Measurements from ENCODE around the gene CFAP141. TPM values are rescaled to one million over a fixed set of nuclear protein-coding genes. Genes with fewer than 3 reads are reported as not detected.

The CFAP141 gene
- total RNA-seq, 1 experiment from 2014 or later, result not detected

DNA sequence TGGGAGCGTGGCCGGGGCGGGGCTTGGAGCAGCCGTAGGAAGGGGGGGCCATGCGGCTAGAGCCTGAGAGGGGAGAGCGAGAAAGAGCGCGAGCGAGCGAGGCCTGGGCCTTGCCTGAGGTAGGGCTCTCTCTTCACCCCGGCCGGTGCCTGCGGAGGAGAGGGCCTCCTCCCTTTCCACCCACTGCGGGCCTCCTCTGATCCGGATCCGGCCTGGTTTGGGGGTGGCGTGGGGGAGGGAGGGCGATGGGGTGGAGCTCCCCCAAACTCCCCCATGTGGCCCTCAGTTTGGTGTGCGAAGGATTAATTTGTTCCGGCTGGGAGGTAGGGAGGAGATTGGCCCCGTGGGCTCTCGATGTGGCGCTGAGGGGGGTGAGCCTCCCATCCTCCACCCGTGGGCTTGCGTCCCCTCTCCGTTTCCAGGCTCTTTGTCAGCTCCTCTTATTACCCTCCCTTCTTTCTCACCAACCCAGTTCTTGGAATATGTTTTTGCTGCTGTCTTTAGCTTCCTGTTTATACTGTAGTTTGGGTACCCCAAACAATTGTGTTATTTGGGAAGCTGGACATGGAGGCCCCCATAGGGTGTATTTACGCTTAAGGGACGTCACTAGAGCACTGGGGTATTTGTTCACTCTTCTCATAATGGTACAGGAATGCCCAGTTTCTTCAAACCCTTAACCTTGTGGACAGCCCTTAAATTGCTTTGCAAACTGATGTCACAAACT lies 15.3 kb upstream of the CFAP141 start:
- intact Hi-C loops (cut with micrococcal nuclease; ENCODE audit: unreplicated experiment), result no loop called here
- DNase-seq, result peak; percentile 60
- CTCF ChIA-PET, result no interaction called here
- TF ChIP-seq CTCF (IDR thresholded peaks at IDR 0.05; ENCODE audit: unreplicated experiment), result no peak
- BruUV-seq (replicated peaks), result no TSS peak
- Mint-ChIP-seq H3K27me3 (ENCODE audit: unreplicated experiment) (no peaks in the 10 kb centered on the region), H3K9me3 (ENCODE audit: low read depth, unreplicated experiment) (no peaks in the 10 kb centered on the region), H3K4me1 (ENCODE audit: low read depth, unreplicated experiment) (peaks cover 35% of the 10 kb centered on the region), H3K36me3 (ENCODE audit: insufficient read depth, unreplicated experiment) (peaks cover 73% of the 10 kb centered on the region), H3K4me3 (ENCODE audit: low read depth, unreplicated experiment) (peak overlapping the region; percentile 80), H3K27ac (ENCODE audit: unreplicated experiment) (peak overlapping the region; percentile 88)

GRCh38 chr1:154220970-154221277 lies 14.8 kb upstream of the CFAP141 start:
- BruUV-seq (replicated peaks), result no TSS peak
- CTCF ChIA-PET, result interaction anchor here (0.5 to 1.0 kb wide), 3 partner anchors 16 to 388 kb away, joined by 3 to 7 read pairs (median 4); no protein-coding TSS in a partner anchor
- Mint-ChIP-seq H3K27ac (ENCODE audit: unreplicated experiment) (peak overlapping the region; percentile 88), H3K9me3 (ENCODE audit: low read depth, unreplicated experiment) (no peaks in the 10 kb centered on the region), H3K27me3 (ENCODE audit: unreplicated experiment) (no peaks in the 10 kb centered on the region), H3K4me3 (ENCODE audit: low read depth, unreplicated experiment) (peak overlapping the region; percentile 80), H3K36me3 (ENCODE audit: insufficient read depth, unreplicated experiment) (peaks cover 73% of the 10 kb centered on the region), H3K4me1 (ENCODE audit: low read depth, unreplicated experiment) (peaks cover 35% of the 10 kb centered on the region)
- intact Hi-C loops (cut with micrococcal nuclease; ENCODE audit: unreplicated experiment), result no loop called here
- no peak for TF ChIP-seq CTCF (IDR thresholded peaks at IDR 0.05; ENCODE audit: unreplicated experiment)
- no peak for DNase-seq

- Mint-ChIP-seq H3K4me3 (ENCODE audit: low read depth, unreplicated experiment) (peak within 1 kb of the TSS; percentile 80), H3K9me3 (ENCODE audit: low read depth, unreplicated experiment) (no peaks in the 10 kb centered on the region), H3K36me3 (ENCODE audit: insufficient read depth, unreplicated experiment) (peaks cover 71% of the 10 kb centered on the region), H3K4me1 (ENCODE audit: low read depth, unreplicated experiment) (peaks cover 35% of the 10 kb centered on the region), H3K27ac (ENCODE audit: unreplicated experiment) (peak within 1 kb of the TSS; percentile 88), H3K27me3 (ENCODE audit: unreplicated experiment) (no peaks in the 10 kb centered on the region)
- TF ChIP-seq CTCF (IDR thresholded peaks at IDR 0.05; ENCODE audit: unreplicated experiment), result no peak
- DNase-seq, result peak; percentile 99
- no TSS peak for BruUV-seq (replicated peaks)
- intact Hi-C loops (cut with micrococcal nuclease; ENCODE audit: unreplicated experiment), result no loop called here
- CTCF ChIA-PET, result interaction anchor here (0.5 to 1.0 kb wide), 5 partner anchors 16 to 1060 kb away, joined by 3 to 7 read pairs (median 4); no protein-coding TSS in a partner anchor
Observed at GRCh38 chr1:154220071-154220969, 14.2 kb upstream of the CFAP141 start, which contains the start of gene UBAP2L. Gene UBAP2L (plus strand): TSS chr1:154220955. CDS start chr1:154225124, 4,169 bp downstream.

GRCh38 chr1:154219541-154219940 lies 13.4 kb upstream of the CFAP141 start:
- Mint-ChIP-seq H3K9me3 (ENCODE audit: low read depth, unreplicated experiment) (no peaks in the 10 kb centered on the region), H3K36me3 (ENCODE audit: insufficient read depth, unreplicated experiment) (peaks cover 77% of the 10 kb centered on the region), H3K27ac (ENCODE audit: unreplicated experiment) (peak overlapping the region; percentile 88), H3K4me1 (ENCODE audit: low read depth, unreplicated experiment) (peaks cover 34% of the 10 kb centered on the region), H3K27me3 (ENCODE audit: unreplicated experiment) (no peaks in the 10 kb centered on the region), H3K4me3 (ENCODE audit: low read depth, unreplicated experiment) (peak overlapping the region; percentile 80)
- TF ChIP-seq CTCF (IDR thresholded peaks at IDR 0.05; ENCODE audit: unreplicated experiment), result no peak
- CTCF ChIA-PET, result interaction anchor here (0.5 kb wide), 1 partner anchor 92 kb away, joined by 3 read pairs; no protein-coding TSS in a partner anchor
- intact Hi-C loops (cut with micrococcal nuclease; ENCODE audit: unreplicated experiment), result no loop called here
- no peak for DNase-seq
- TSS peak; percentile 68 for BruUV-seq (replicated peaks)
